GM20000 (cell line): Measurements from ENCODE around the gene NANOS3.

ENCODE experiments used
- DNase-seq: peaks from one replicate; pipeline ENCODE4 v3.0.0; 2012; ENCODE audit warnings: low spot score
- TF ChIP-seq, protein P1 (sequence below): IDR thresholded peaks from 2 replicates; pipeline ENCODE4 v1.5.1; 2012; ENCODE audit warnings: mild to moderate bottlenecking, control low read depth; ENCODE audit errors: extremely low read depth, missing control alignments

Gene NANOS3

DNA sequence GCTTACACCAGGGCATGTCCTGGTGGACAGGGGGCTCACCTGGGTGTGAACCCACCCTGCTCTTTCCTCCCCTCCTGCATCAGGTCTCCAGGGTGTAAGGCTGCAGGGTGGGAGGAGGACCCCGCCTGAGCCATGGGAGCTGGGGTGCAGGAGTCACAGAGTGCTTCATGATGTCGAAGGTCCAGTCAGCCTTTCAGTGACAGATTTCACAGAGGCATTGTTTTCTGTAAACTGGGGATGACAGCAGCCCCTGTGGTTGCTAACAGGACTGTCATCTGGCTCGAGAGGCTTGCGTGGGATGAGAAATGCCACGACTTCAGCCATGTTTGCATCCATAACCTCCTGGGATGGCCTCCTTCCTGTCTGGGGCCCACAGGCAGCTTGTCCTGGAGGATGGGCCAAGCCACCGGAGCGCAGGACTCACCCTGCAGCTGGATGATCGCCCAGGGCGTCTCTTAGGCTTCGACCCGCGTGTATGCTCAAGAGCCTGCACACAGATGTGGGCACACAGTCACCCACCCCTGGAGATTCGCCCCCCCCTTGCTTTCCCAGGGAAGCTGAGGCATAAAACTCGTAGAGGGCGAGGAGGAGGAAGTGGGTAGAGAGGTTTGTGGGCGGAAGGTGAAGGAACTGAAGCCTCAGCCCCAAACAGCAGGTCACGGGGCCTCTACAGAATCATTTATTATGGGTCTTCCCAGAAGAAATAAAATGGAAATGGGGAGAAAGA is 4.9 kb downstream of the NANOS3 start:
- DNase-seq = peak; percentile 60
- TF ChIP-seq, protein P1, sequence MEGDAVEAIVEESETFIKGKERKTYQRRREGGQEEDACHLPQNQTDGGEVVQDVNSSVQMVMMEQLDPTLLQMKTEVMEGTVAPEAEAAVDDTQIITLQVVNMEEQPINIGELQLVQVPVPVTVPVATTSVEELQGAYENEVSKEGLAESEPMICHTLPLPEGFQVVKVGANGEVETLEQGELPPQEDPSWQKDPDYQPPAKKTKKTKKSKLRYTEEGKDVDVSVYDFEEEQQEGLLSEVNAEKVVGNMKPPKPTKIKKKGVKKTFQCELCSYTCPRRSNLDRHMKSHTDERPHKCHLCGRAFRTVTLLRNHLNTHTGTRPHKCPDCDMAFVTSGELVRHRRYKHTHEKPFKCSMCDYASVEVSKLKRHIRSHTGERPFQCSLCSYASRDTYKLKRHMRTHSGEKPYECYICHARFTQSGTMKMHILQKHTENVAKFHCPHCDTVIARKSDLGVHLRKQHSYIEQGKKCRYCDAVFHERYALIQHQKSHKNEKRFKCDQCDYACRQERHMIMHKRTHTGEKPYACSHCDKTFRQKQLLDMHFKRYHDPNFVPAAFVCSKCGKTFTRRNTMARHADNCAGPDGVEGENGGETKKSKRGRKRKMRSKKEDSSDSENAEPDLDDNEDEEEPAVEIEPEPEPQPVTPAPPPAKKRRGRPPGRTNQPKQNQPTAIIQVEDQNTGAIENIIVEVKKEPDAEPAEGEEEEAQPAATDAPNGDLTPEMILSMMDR = no peak

DNA sequence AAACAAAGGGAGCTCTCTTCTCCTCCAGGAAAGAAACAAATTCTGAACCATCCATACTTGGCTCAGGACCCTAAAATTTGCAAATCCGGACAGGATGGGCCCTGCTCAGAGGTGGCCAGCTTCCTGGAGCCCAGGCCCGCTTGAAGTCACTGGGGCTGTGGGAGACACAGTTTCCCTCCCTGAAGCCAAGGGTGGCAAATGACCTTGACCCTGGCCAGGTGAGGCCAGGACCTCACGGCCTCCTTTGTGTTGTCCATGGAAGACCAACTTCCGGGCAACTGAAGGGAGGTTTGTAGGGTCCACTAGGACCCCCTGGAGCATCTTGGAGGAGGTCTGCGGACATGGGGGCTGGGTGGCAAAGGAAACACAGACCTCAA is 5.5 kb downstream of the NANOS3 start:
- TF ChIP-seq, protein P1 = no peak

DNA sequence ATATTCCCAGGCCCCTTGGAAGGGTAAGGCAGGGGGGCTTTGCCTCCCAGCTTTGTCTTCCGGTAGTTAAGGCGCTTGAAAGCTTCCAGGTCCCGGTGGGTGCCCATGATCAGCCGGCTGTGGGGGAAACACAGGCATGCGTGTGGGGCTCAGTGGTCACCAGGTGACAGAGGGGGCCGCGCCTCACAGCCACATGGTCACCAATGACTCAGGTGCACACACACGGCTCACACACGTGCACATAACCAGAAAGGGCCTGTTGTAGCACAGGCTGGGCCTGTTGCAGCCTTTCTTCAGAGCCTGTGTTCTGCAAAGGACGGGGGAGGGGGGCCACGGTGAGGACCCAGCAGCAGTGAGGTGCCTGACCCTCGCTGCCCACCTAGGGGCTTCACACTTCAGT is 5.9 kb downstream of the NANOS3 start:
- TF ChIP-seq, protein P1 = no peak
- no peak for DNase-seq

More for the DNA sequence above, 5.5 kb downstream of the NANOS3 start:
- DNase-seq = no peak

DNA sequence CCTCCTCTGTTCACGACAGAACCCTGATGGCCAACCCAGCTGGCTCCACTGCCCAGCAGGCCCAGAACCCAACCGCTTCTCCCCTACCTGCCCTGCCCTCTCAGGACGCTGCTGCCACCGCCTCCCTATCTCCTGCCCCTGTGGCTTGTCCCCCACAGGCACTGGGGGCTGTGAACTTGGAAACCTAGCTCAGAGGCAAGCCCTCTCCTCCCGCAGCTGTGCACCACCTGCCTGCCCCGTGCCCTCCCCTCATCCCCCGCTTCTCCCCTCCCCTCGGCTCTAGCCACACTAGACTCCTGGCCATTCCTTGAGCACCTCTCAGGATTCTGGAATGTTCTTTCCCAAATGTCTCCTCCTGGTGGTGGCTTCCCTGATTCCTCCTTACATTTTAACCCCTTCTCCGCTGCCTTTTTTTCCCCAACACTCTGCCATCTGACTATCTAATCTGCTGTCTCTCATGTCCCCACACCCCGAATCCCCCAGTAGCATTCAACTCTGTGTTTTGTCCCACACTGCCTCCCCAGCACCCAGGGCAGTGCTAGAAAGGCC is 6.7 kb downstream of the NANOS3 start:
- TF ChIP-seq, protein P1 = no peak
- no peak for DNase-seq

DNA sequence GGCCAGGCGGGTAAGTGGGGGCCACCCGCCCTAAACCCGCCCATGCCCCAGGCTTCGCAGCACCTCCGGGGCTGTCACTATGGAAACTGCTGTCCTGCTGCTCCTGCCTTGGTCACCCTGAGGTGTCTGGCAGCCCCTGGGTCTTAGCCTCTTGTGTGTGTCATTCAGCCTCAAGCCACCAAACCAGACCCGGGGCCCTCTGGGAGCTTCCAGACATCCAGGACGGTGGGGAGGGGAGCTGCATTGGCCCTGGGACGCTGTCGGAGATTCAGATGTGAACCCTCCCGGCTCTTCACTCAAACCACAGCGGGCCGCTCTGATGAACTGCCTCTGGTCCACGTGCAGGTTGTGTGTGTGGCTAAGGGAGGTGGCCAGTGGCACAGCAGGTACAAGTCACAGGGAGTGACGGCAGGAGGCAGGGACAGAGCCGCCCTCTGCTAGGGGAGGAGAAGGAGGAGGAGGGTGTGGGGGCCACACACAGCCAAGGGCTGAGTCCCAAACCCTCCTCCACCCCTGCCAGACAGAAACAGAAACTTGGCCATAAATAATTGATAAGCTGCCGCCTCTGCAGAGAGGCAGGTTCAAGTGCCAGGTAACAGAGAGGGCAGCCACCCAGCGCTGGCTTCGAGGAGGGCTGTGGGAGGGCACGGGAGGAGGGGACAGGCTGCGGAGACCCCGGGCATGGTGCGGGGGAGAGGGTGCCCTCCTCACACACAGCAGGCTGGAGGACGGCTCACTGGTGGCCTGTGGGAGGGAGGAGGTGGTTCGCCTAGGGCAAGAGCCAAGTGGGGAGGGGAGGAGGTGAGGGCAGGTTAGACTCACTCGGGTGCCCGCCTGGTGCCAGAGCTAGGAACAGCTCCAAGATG is 8.0 kb downstream of the NANOS3 start:
- TF ChIP-seq, protein P1 = no peak
- no peak for DNase-seq

DNA sequence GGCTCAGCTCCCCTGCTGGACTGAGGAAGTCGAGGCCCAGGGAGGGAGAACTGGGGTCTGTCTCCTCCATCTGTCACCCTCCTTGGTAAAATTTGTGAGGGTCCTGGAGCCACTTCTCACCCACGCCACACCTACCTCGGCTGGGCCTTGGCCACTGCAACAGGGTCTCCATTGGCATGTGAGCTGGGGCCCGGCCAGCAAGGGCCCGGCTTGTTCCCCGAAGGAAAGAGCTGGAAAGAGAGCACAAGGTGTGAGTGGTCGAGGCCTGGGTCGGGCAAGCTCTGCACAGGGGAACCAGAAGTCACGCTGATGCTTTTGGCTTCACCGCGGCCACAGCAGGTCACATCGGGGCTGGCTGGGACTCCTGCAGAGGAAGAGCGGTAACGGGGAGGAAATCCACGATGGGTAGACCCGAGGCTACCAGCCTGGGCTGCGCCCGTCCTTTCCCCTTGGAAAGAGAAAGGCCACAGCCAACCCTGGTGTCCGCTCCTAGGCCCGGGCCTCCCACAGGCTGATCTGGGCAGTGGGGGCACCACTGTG is 9.0 kb downstream of the NANOS3 start:
- TF ChIP-seq, protein P1 = no peak
- DNase-seq = no peak

DNA sequence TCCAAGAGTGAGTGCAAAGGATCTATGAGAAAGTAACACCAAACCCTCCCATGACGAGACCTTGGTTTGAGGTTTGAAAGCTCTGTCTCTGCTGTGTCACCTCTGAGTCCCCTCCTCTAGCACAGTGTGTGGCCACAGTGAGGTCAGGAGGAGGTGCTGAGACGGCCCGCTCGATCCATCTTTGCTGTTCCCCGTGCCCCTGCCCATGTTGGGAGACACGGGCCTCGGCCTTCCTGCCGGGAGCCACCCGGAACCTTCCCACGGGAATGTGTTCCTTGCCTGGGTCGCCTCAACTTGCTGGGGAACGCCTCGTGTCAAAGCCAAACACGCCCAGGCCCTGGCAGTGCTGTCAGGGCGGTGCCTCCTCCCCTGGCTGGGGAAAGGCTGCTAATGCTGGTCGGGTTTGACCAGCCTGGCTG is 10.1 kb downstream of the NANOS3 start:
- TF ChIP-seq, protein P1 = no peak
- no peak for DNase-seq
